ENCODE measurements around the gene RBFOX1. TPM values are rescaled to one million over a fixed set of nuclear protein-coding genes. Genes with fewer than 3 reads are reported as not detected.

Gene RBFOX1
- total and polyA plus RNA-seq, 2 donors from 2014 or later: 0.24 to 0.66 TPM

- no peak overlapping the region for H3K9ac ChIP-seq (ENCODE audit: low read length in 3 of 3)
Measured at GRCh38 chr16:7405166-7405565, 72.5 kb downstream of the RBFOX1 start.

GRCh38 chr16:7408700-7409365 is 76.2 kb downstream of the RBFOX1 start:
- no peaks in the 10 kb centered on the region for H3K27me3 ChIP-seq (ENCODE audit: control insufficient read depth, insufficient read depth, low read length)
- FAIRE-seq: no peak

More at GRCh38 chr16:7405166-7405565, 72.5 kb downstream of the RBFOX1 start:
- H3K4me1 ChIP-seq (ENCODE audit: control insufficient read depth in 2 of 3, insufficient read depth in 2 of 3, low read depth in 1 of 3, low read length in 3 of 3): no peaks in the 10 kb centered on the region
- H3K27ac ChIP-seq (ENCODE audit: low read depth in 2 of 2, low read length in 2 of 2): no peak overlapping the region
- no peaks in the 10 kb centered on the region for H3K36me3 ChIP-seq (ENCODE audit: control insufficient read depth in 2 of 3, insufficient read depth in 3 of 3, low read length in 3 of 3)
- intact Hi-C loops (cut with DNase I): no loop called here
- peak; percentile 40 for TF ChIP-seq CTCF (IDR thresholded peaks at IDR 0.05; ENCODE audit: borderline replicate concordance, extremely low read depth, insufficient read depth)
- DNase-seq (peak in 4 of 5 donors; percentile 78 to 92 (median 84)), FAIRE-seq (no peak)
- no peaks in the 10 kb centered on the region for H3K27me3 ChIP-seq (ENCODE audit: control insufficient read depth, insufficient read depth, low read length)
- no peaks in the 10 kb centered on the region for H3K9me3 ChIP-seq (ENCODE audit: control insufficient read depth in 2 of 3, insufficient read depth in 1 of 3, low read length in 3 of 3)
- no peak overlapping the region for H3K4me3 ChIP-seq (ENCODE audit: low read length in 3 of 3)

GRCh38 chr16:7419441-7419840 is 86.8 kb downstream of the RBFOX1 start:
- Histone ChIP-seq H3K9me3 (ENCODE audit: control insufficient read depth in 2 of 3, insufficient read depth in 1 of 3, low read length in 3 of 3) (no peaks in the 10 kb centered on the region), H3K4me1 (ENCODE audit: control insufficient read depth in 2 of 3, insufficient read depth in 2 of 3, low read depth in 1 of 3, low read length in 3 of 3) (no peaks in the 10 kb centered on the region), H3K4me3 (ENCODE audit: low read length in 3 of 3) (no peak overlapping the region), H3K27me3 (ENCODE audit: control insufficient read depth, insufficient read depth, low read length) (no peaks in the 10 kb centered on the region), H3K9ac (ENCODE audit: low read length in 3 of 3) (no peak overlapping the region), H3K27ac (ENCODE audit: low read depth in 2 of 2, low read length in 2 of 2) (no peak overlapping the region), H3K36me3 (ENCODE audit: control insufficient read depth in 2 of 3, insufficient read depth in 3 of 3, low read length in 3 of 3) (no peaks in the 10 kb centered on the region)
- DNase-seq: no peak
- no peak for FAIRE-seq
- no peak for TF ChIP-seq CTCF (IDR thresholded peaks at IDR 0.05; ENCODE audit: borderline replicate concordance, extremely low read depth, insufficient read depth)
- intact Hi-C loops (cut with DNase I): no loop called here

More at GRCh38 chr16:7408700-7409365, 76.2 kb downstream of the RBFOX1 start:
- peaks cover 0 to under 1% (median 0%) of the 10 kb centered on the region in 3 donors for H3K9me3 ChIP-seq (ENCODE audit: control insufficient read depth in 2 of 3, insufficient read depth in 1 of 3, low read length in 3 of 3)
- H3K4me1 ChIP-seq (ENCODE audit: control insufficient read depth in 2 of 3, insufficient read depth in 2 of 3, low read depth in 1 of 3, low read length in 3 of 3): no peaks in the 10 kb centered on the region
- DNase-seq: peak in 1 of 5 donors; percentile 12
- no peak overlapping the region for H3K27ac ChIP-seq (ENCODE audit: low read depth in 2 of 2, low read length in 2 of 2)
- no peak overlapping the region for H3K4me3 ChIP-seq (ENCODE audit: low read length in 3 of 3)
- no peak overlapping the region for H3K9ac ChIP-seq (ENCODE audit: low read length in 3 of 3)
- no peak for TF ChIP-seq CTCF (IDR thresholded peaks at IDR 0.05; ENCODE audit: borderline replicate concordance, extremely low read depth, insufficient read depth)
- H3K36me3 ChIP-seq (ENCODE audit: control insufficient read depth in 2 of 3, insufficient read depth in 3 of 3, low read length in 3 of 3): no peaks in the 10 kb centered on the region
- intact Hi-C loops (cut with DNase I): no loop called here
